HCT116 (cell line): Measurements from ENCODE around the gene RABGAP1. TPM values are rescaled to one million over a fixed set of nuclear protein-coding genes. Genes with fewer than 3 reads are reported as not detected.

ENCODE experiments used
- ATAC-seq: fragments of 200-7000 bp; cut with Tn5 transposase; 2 replicates; pipeline ENCODE4 v1.9.1; 2020; ENCODE audit warnings: mild to moderate bottlenecking, moderate library complexity
- BruUV-seq: library from RNA; stranded (reverse); fragments of 400-500 nt; replicated peaks from 2 replicates; lab custom pipeline; 2021; lab: Mats Ljungman, UMichigan
- CTCF ChIA-PET: fragments of 300-600 bp; sonication (Branson Sonifier 250); formaldehyde crosslinking; loops from one replicate; lab custom pipeline; 2021; ENCODE audit warnings: antibody characterized with exemption; lab: Charles Lee
- POLR2A ChIA-PET: fragments of 300-600, 350-600 bp; sonication (Branson Sonifier 250); formaldehyde crosslinking; loops from one replicate; lab custom pipeline; 2021; ENCODE audit warnings: antibody characterized with exemption; lab: Charles Lee
- RAD21 ChIA-PET, 2 experiments: fragments of 300-600 bp; sonication (Branson Sonifier 250); formaldehyde crosslinking; loops; one replicate each; lab custom pipeline; 2023; ENCODE audit warnings: low total read pairs in 2 of 2; ENCODE audit not compliant: uncharacterized antibody in 2 of 2, unreplicated experiment in 2 of 2, low non-redundant PET in 1 of 2; lab: Charles Lee
- DNase-seq: peaks from one replicate; pipeline ENCODE4 v3.0.0-alpha.2; 2010; ENCODE audit warnings: low read depth, low spot score
- H2AFZ ChIP-seq: fragments of 200-600 bp; shearing (Covaris generic), sonication (generic); 2 replicates; pipeline ENCODE4 v1.6.1; 2017; ENCODE audit warnings: low read depth, mixed run types, mixed read lengths, antibody characterized with exemption, low read length; ENCODE audit not compliant: poor library complexity, severe bottlenecking
- H3K27ac ChIP-seq: 2 replicates; pipeline ENCODE4 v1.5.1; 2012; ENCODE audit warnings: low read depth, low read length
- H3K27me3 ChIP-seq: fragments of 200-600 bp; sonication (generic); 2 replicates; pipeline ENCODE4 v1.6.1; 2016; ENCODE audit warnings: mixed run types, low read length, mixed read lengths; ENCODE audit not compliant: insufficient read depth
- H3K36me3 ChIP-seq, 2 experiments: fragments of 200-500 bp in 1 of 2; fragments of 200-600 bp in 1 of 2; sonication (Bioruptor generic) in 1 of 2; sonication (generic) in 1 of 2; 2 replicates each; pipeline versions ENCODE4 v1.5.1 to v1.6.1; 2014 to 2016; ENCODE audit warnings: low read length in 2 of 2, inconsistent platforms in 1 of 2, mixed read lengths in 1 of 2, mixed run types in 1 of 2; ENCODE audit not compliant: insufficient read depth in 2 of 2, control insufficient read depth in 1 of 2
- H3K4me1 ChIP-seq, 2 experiments: fragments of 200-600 bp in 1 of 2; sonication (generic) in 1 of 2; 2 replicates each; pipeline versions ENCODE4 v1.5.1 to v1.6.1; 2012 to 2017; ENCODE audit warnings: low read length in 2 of 2, inconsistent platforms in 1 of 2, mild to moderate bottlenecking in 1 of 2, mixed read lengths in 1 of 2, mixed run types in 1 of 2, moderate library complexity in 1 of 2; ENCODE audit not compliant: insufficient read depth in 2 of 2, control insufficient read depth in 1 of 2
- H3K4me2 ChIP-seq: fragments of 200-600 bp; sonication (generic); 2 replicates; pipeline ENCODE4 v1.6.1; 2017; ENCODE audit warnings: mixed run types, low read length, mixed read lengths
- H3K4me3 ChIP-seq, 2 experiments: fragments of 200-600 bp in 1 of 2; sonication (generic) in 1 of 2; replicated peaks in 1 of 2; 2 replicates each; pipeline ENCODE4 v1.5.1; 2011 to 2016; ENCODE audit warnings: low read length in 2 of 2, control low read depth in 1 of 2, low read depth in 1 of 2, mild to moderate bottlenecking in 1 of 2, mixed read lengths in 1 of 2, mixed run types in 1 of 2
- H3K79me2 ChIP-seq: fragments of 200-600 bp; sonication (generic); 2 replicates; pipeline ENCODE4 v1.6.1; 2017; ENCODE audit warnings: mild to moderate bottlenecking, mixed run types, low read length, moderate library complexity, mixed read lengths; ENCODE audit not compliant: insufficient read depth
- H3K9ac ChIP-seq: fragments of 200-600 bp; sonication (generic); 2 replicates; pipeline ENCODE4 v1.6.1; 2016; ENCODE audit warnings: low read length, mixed read lengths
- H3K9me2 ChIP-seq: fragments of 200-600 bp; sonication (generic), shearing (Covaris generic); 2 replicates; pipeline ENCODE4 v1.6.1; 2017; ENCODE audit warnings: mixed run types, mild to moderate bottlenecking, moderate library complexity; ENCODE audit not compliant: insufficient read depth
- H3K9me3 ChIP-seq, 2 experiments: fragments of 200-500 bp in 1 of 2; fragments of 200-600 bp in 1 of 2; sonication (Bioruptor generic) in 1 of 2; sonication (generic) in 1 of 2; 2 replicates each; pipeline ENCODE4 v1.6.1; 2014 to 2017; ENCODE audit warnings: low read length in 2 of 2, mixed read lengths in 2 of 2, inconsistent platforms in 1 of 2, low read depth in 1 of 2, mild to moderate bottlenecking in 1 of 2, mixed run types in 1 of 2, moderate library complexity in 1 of 2; ENCODE audit not compliant: control insufficient read depth in 1 of 2, insufficient read depth in 1 of 2
- H4K20me1 ChIP-seq: fragments of 200-600 bp; sonication (generic), shearing (Covaris generic); 2 replicates; pipeline ENCODE4 v1.6.1; 2017; ENCODE audit warnings: mixed run types, mild to moderate bottlenecking, moderate library complexity; ENCODE audit not compliant: insufficient read depth
- CEBPB ChIP-seq: IDR thresholded peaks from 2 replicates; pipeline ENCODE4 v1.6.1; 2012; ENCODE audit warnings: low read depth
- CTCF ChIP-seq, 3 experiments: fragments of 200-600 bp in 1 of 3; sonication (generic) in 1 of 3; IDR thresholded peaks in 2 of 3; conservative IDR thresholded peaks in 1 of 3; 2 replicates each; pipeline ENCODE4 v1.5.1; 2012 to 2017; ENCODE audit warnings: low read depth in 2 of 3, low read length in 2 of 3, antibody characterized with exemption in 1 of 3, borderline replicate concordance in 1 of 3, control low read depth in 1 of 3, mild to moderate bottlenecking in 1 of 3, mixed read lengths in 1 of 3, mixed run types in 1 of 3, moderate library complexity in 1 of 3; ENCODE audit not compliant: insufficient read depth in 1 of 3
- EGR1 ChIP-seq: IDR thresholded peaks from 2 replicates; pipeline ENCODE4 v1.6.1; 2012; ENCODE audit warnings: low read depth
- ELF1 ChIP-seq: IDR thresholded peaks from 2 replicates; pipeline ENCODE4 v1.6.1; 2012; ENCODE audit warnings: low read depth, borderline replicate concordance
- EZH2 ChIP-seq: fragments of 200-600 bp; sonication (generic); IDR thresholded peaks from 2 replicates; pipeline ENCODE4 v1.6.1; 2017; ENCODE audit warnings: antibody characterized with exemption, mixed run types
- JUND ChIP-seq: IDR thresholded peaks from 2 replicates; pipeline ENCODE4 v1.6.1; 2012
- POLR2A ChIP-seq: IDR thresholded peaks from 2 replicates; pipeline ENCODE4 v1.7.0; 2011; ENCODE audit warnings: borderline replicate concordance; ENCODE audit not compliant: insufficient read depth, insufficient read length; ENCODE audit errors: extremely low read depth
- POLR2AphosphoS5 ChIP-seq: IDR thresholded peaks from 2 replicates; pipeline ENCODE4 v1.6.1; 2011; ENCODE audit warnings: mild to moderate bottlenecking, low read depth, low read length, moderate library complexity
- RAD21 ChIP-seq: IDR thresholded peaks from 2 replicates; pipeline ENCODE4 v1.6.1; 2012; ENCODE audit warnings: low read depth, mild to moderate bottlenecking
- SIN3A ChIP-seq: IDR thresholded peaks from 2 replicates; pipeline ENCODE4 v1.6.1; 2012; ENCODE audit warnings: low read depth
- YY1 ChIP-seq: IDR thresholded peaks from 2 replicates; pipeline ENCODE4 v1.6.1; 2011; ENCODE audit warnings: low read length, low read depth, moderate library complexity, mild to moderate bottlenecking; ENCODE audit not compliant: insufficient replicate concordance; ENCODE audit errors: extremely low read depth
- ZFX ChIP-seq: fragments of 450-650 bp; IDR thresholded peaks from 2 replicates; pipeline ENCODE4 v1.6.1; 2017
- intact Hi-C: fragments of 100-400 bp; cut with micrococcal nuclease; formaldehyde crosslinking; loops from 2 replicates; pipeline ENCODE4 v1.10.0; 2022
- total RNA-seq: library from RNA; stranded (reverse); gene quantifications from one replicate; pipeline ENCODE4 v1.2.1, GENCODE V29; 2021; ENCODE audit not compliant: unreplicated experiment
- TF ChIP-seq, protein P1 (sequence below): IDR thresholded peaks from 2 replicates; pipeline ENCODE4 v1.6.1; 2011; ENCODE audit warnings: mild to moderate bottlenecking, low read length, moderate library complexity; ENCODE audit not compliant: insufficient replicate concordance; ENCODE audit errors: extremely low read depth
- TF ChIP-seq, protein P2 (sequence below): IDR thresholded peaks from 2 replicates; pipeline ENCODE4 v1.6.1; 2012; ENCODE audit warnings: low read depth

RABGAP1 gene
- total RNA-seq, 1 experiment from 2014 or later, result 29.7 TPM

DNA sequence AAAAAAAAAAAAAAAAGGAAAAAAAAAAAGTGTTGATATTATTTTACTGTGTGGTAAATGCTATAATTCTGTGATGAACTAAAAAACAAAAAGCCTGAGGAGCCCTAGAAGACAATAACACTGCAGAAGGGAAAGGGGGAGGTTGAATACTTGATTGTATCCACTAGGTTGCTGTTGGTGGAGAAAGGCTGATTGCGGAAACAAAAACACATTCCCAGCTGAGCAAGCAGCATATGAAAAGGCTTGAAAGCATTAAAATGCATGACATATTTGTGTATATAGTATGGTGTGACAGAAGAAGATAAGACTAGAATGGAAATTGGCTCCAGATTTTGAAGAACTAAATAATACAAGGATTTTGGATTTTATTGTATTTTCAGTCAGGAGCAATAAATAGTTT is 8.9 kb downstream of the RABGAP1 start:
- peaks cover 93% of the 10 kb centered on the region for H3K79me2 ChIP-seq
- RAD21 ChIA-PET, result no interaction called here

More for the DNA sequence above, 8.9 kb downstream of the RABGAP1 start:
- Histone ChIP-seq H3K4me1 (peaks cover 3 to 6% of the 10 kb centered on the region in 2 experiments; a peak in 2 of 4 replicates), H3K4me2 (no peak overlapping the region), H3K27ac (no peak overlapping the region), H3K27me3 (no peaks in the 10 kb centered on the region), H3K9me2 (no peaks in the 10 kb centered on the region), H2AFZ (no peak overlapping the region), H3K9ac (no peak overlapping the region), H3K36me3 (no peaks in the 10 kb centered on the region), H3K9me3 (no peaks in the 10 kb centered on the region), H3K4me3 (no peak overlapping the region), H4K20me1 (peaks cover 5% of the 10 kb centered on the region; the same call in 1 of the 2 replicates)
- POLR2A ChIA-PET, result no interaction called here
- TF ChIP-seq POLR2AphosphoS5 (no peak), EGR1 (no peak), EZH2 (no peak), RAD21 (no peak), POLR2A (no peak), SIN3A (no peak), ZFX (no peak), ELF1 (no peak), CEBPB (no peak), JUND (no peak), CTCF (IDR thresholded peaks at IDR 0.05 in 2 of 3, conservative IDR thresholded peaks at IDR 0.05 in 1 of 3; ENCODE audit: borderline replicate concordance in 1 of 3, insufficient read depth in 1 of 3, low read depth in 2 of 3, low read length in 2 of 3) (no peak), YY1 (no peak)
- TF ChIP-seq, protein P1, sequence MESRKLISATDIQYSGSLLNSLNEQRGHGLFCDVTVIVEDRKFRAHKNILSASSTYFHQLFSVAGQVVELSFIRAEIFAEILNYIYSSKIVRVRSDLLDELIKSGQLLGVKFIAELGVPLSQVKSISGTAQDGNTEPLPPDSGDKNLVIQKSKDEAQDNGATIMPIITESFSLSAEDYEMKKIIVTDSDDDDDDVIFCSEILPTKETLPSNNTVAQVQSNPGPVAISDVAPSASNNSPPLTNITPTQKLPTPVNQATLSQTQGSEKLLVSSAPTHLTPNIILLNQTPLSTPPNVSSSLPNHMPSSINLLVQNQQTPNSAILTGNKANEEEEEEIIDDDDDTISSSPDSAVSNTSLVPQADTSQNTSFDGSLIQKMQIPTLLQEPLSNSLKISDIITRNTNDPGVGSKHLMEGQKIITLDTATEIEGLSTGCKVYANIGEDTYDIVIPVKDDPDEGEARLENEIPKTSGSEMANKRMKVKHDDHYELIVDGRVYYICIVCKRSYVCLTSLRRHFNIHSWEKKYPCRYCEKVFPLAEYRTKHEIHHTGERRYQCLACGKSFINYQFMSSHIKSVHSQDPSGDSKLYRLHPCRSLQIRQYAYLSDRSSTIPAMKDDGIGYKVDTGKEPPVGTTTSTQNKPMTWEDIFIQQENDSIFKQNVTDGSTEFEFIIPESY, result no peak
- TF ChIP-seq, protein P2, sequence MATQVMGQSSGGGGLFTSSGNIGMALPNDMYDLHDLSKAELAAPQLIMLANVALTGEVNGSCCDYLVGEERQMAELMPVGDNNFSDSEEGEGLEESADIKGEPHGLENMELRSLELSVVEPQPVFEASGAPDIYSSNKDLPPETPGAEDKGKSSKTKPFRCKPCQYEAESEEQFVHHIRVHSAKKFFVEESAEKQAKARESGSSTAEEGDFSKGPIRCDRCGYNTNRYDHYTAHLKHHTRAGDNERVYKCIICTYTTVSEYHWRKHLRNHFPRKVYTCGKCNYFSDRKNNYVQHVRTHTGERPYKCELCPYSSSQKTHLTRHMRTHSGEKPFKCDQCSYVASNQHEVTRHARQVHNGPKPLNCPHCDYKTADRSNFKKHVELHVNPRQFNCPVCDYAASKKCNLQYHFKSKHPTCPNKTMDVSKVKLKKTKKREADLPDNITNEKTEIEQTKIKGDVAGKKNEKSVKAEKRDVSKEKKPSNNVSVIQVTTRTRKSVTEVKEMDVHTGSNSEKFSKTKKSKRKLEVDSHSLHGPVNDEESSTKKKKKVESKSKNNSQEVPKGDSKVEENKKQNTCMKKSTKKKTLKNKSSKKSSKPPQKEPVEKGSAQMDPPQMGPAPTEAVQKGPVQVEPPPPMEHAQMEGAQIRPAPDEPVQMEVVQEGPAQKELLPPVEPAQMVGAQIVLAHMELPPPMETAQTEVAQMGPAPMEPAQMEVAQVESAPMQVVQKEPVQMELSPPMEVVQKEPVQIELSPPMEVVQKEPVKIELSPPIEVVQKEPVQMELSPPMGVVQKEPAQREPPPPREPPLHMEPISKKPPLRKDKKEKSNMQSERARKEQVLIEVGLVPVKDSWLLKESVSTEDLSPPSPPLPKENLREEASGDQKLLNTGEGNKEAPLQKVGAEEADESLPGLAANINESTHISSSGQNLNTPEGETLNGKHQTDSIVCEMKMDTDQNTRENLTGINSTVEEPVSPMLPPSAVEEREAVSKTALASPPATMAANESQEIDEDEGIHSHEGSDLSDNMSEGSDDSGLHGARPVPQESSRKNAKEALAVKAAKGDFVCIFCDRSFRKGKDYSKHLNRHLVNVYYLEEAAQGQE, result no peak
- ATAC-seq (no peak), DNase-seq (no peak)
- CTCF ChIA-PET, result no interaction called here
- BruUV-seq, result no TSS peak
- intact Hi-C loops, result no loop called here
